OCI-LY3 (cell line): Measurements from ENCODE around the gene N4BP2.
"Not testable (repeated sequence)": the region's sequence is repeated elsewhere in the genome, so short reads cannot be mapped to it uniquely, and the experiment has no call there.

Experiments
- H2AFZ ChIP-seq: fragments of 200-600, 300-600 bp; shearing (Covaris generic); 2 replicates; pipeline ENCODE4 v1.6.0; 2014; ENCODE audit warnings: antibody characterized with exemption, low read depth, low read length
- H3K27ac ChIP-seq: fragments of 200-600, 300-600 bp; sonication (generic); 2 replicates; pipeline ENCODE4 v1.5.1; 2014; ENCODE audit warnings: mild to moderate bottlenecking, low read length, moderate library complexity, mixed read lengths
- H3K27me3 ChIP-seq: fragments of 200-600, 300-600 bp; sonication (generic); 2 replicates; pipeline ENCODE4 v1.6.1; 2014; ENCODE audit warnings: low read depth, low read length, mixed read lengths
- H3K36me3 ChIP-seq: fragments of 200-600, 300-600 bp; sonication (generic); replicated peaks from 2 replicates; pipeline ENCODE3; 2014; ENCODE audit warnings: low read depth, low read length, mixed read lengths
- H3K4me1 ChIP-seq: fragments of 300-600, 200-600 bp; sonication (generic); 2 replicates; pipeline ENCODE4 v1.6.1; 2014; ENCODE audit warnings: low read length, mixed read lengths
- H3K4me2 ChIP-seq: fragments of 200-600, 300-600 bp; sonication (generic); 2 replicates; pipeline ENCODE4 v1.6.1; 2014; ENCODE audit warnings: low read length, mixed read lengths
- H3K4me3 ChIP-seq: fragments of 300-600, 200-600 bp; sonication (generic); 2 replicates; pipeline ENCODE4 v1.5.1; 2014; ENCODE audit warnings: antibody characterized with exemption, mild to moderate bottlenecking, low read length, moderate library complexity
- H3K79me2 ChIP-seq: fragments of 300-600, 200-600 bp; shearing (Covaris generic); 2 replicates; pipeline ENCODE4 v1.6.1; 2014; ENCODE audit warnings: mild to moderate bottlenecking, low read length, mixed read lengths
- H3K9ac ChIP-seq: fragments of 300-600, 200-600 bp; shearing (Covaris generic); 2 replicates; pipeline ENCODE4 v1.6.0; 2014; ENCODE audit warnings: mild to moderate bottlenecking, low read length, moderate library complexity
- H3K9me3 ChIP-seq: fragments of 200-600, 300-600 bp; shearing (Covaris generic); 2 replicates; pipeline ENCODE4 v1.6.1; 2014; ENCODE audit warnings: low read length, mixed read lengths; ENCODE audit not compliant: insufficient read depth
- H4K20me1 ChIP-seq: fragments of 200-600, 300-600 bp; sonication (generic); 2 replicates; pipeline ENCODE4 v1.6.1; 2016; ENCODE audit warnings: low read length, mixed read lengths; ENCODE audit not compliant: insufficient read depth
- CTCF ChIP-seq: fragments of 200-600, 300-600 bp; sonication (generic); IDR thresholded peaks from 2 replicates; pipeline ENCODE4 v1.5.1; 2014; ENCODE audit warnings: antibody characterized with exemption, low read length, low read depth
- EZH2phosphoT487 ChIP-seq: fragments of 200-600 bp; shearing (Covaris generic); IDR thresholded peaks from 2 replicates; pipeline ENCODE4 v1.6.1; 2018; ENCODE audit warnings: antibody characterized with exemption, mixed run types, low read depth

Gene N4BP2

GRCh38 chr4:40086421-40086820, 29.8 kb downstream of the N4BP2 start:
- Histone ChIP-seq H2AFZ (no peak overlapping the region), H3K27me3 (no peaks in the 10 kb centered on the region), H4K20me1 (no peaks in the 10 kb centered on the region), H3K36me3 (no peaks in the 10 kb centered on the region), H3K79me2 (no peaks in the 10 kb centered on the region), H3K4me1 (no peaks in the 10 kb centered on the region), H3K27ac (no peak overlapping the region), H3K9ac (no peak overlapping the region), H3K4me2 (no peak overlapping the region), H3K4me3 (no peak overlapping the region), H3K9me3 (no peaks in the 10 kb centered on the region)
- no peak for TF ChIP-seq CTCF
- no peak for TF ChIP-seq EZH2phosphoT487

- Histone ChIP-seq H3K27me3 (no peaks in the 10 kb centered on the region), H3K4me1 (no peaks in the 10 kb centered on the region), H3K27ac (no peak overlapping the region), H3K9me3 (no peaks in the 10 kb centered on the region), H3K9ac (no peak overlapping the region), H3K4me3 (no peak overlapping the region), H3K4me2 (no peak overlapping the region), H3K79me2 (no peaks in the 10 kb centered on the region), H2AFZ (no peak overlapping the region), H4K20me1 (no peaks in the 10 kb centered on the region), H3K36me3 (no peaks in the 10 kb centered on the region)
- no peak for TF ChIP-seq CTCF
- TF ChIP-seq EZH2phosphoT487 = no peak
Measured at GRCh38 chr4:40087799-40088366, 31.2 kb downstream of the N4BP2 start.

GRCh38 chr4:40093400-40093799, 36.8 kb downstream of the N4BP2 start:
- H2AFZ ChIP-seq, H3K79me2 ChIP-seq, H3K9me3 ChIP-seq, H3K4me3 ChIP-seq, H3K9ac ChIP-seq, H4K20me1 ChIP-seq, H3K27me3 ChIP-seq, H3K4me2 ChIP-seq, H3K36me3 ChIP-seq, H3K4me1 ChIP-seq, H3K27ac ChIP-seq: not testable (repeated sequence)

- Histone ChIP-seq H3K4me2 (no peak overlapping the region), H3K4me3 (no peak overlapping the region), H3K79me2 (no peaks in the 10 kb centered on the region), H3K36me3 (no peaks in the 10 kb centered on the region), H3K27ac (no peak overlapping the region), H3K4me1 (no peaks in the 10 kb centered on the region), H2AFZ (no peak overlapping the region), H3K27me3 (no peaks in the 10 kb centered on the region), H3K9me3 (no peaks in the 10 kb centered on the region), H4K20me1 (no peaks in the 10 kb centered on the region), H3K9ac (no peak overlapping the region)
- TF ChIP-seq CTCF = no peak
- no peak for TF ChIP-seq EZH2phosphoT487
Measured at GRCh38 chr4:40099010-40099409, 42.4 kb downstream of the N4BP2 start.

GRCh38 chr4:40107150-40107549, 50.5 kb downstream of the N4BP2 start:
- H3K27me3 ChIP-seq, H2AFZ ChIP-seq, H4K20me1 ChIP-seq, H3K27ac ChIP-seq, H3K36me3 ChIP-seq, H3K9ac ChIP-seq, H3K79me2 ChIP-seq, H3K4me1 ChIP-seq, H3K9me3 ChIP-seq, H3K4me2 ChIP-seq, H3K4me3 ChIP-seq: not testable (repeated sequence)
